DND-41 (cell line): ENCODE results near the gene SCAMP1.

Source experiments
- CTCF ChIP-seq: IDR thresholded peaks from 2 replicates; pipeline ENCODE4 v1.5.1; 2012; ENCODE audit warnings: borderline replicate concordance, low read length, moderate library complexity, mild to moderate bottlenecking; ENCODE audit not compliant: poor library complexity, severe bottlenecking; ENCODE audit errors: extremely low read depth
- EZH2 ChIP-seq: IDR thresholded peaks from 3 replicates; pipeline ENCODE4 v1.6.1; 2012; ENCODE audit warnings: borderline replicate concordance, low read depth, mild to moderate bottlenecking, moderate library complexity, low read length, inconsistent platforms; ENCODE audit not compliant: severe bottlenecking

DNA sequence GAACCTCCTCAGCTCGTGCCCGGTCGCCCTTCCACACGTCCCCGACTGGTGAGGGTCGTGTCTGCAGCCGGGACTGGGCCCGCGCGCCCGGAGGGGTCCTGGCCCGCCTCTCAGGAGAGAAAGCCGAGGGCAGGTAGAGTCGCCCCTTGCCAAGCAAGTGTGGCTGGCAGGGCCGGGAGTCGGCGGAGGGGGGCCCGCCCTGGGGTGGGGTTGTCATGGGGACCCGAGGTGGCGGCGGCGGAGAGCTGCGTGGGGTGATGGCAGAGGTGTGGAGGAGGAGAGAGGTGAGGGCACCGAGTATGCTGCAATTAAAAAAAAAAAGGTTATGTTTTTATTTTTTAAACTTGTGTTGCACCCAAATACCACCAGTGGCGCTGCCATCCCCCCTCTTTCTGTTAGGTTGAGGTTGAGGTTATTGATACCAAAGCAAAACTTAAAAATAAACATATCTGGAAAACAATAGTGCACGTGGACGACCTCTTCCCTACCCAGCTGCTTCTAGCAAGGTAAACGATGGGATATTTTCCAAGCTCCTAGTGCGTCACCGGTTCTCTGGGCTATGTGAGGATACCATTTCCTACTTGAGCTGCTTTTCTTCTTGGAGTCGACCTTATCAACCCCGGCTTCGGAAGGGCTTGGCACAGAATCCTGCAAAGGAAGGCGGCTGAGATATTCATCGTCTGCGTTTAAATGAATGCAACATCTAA, 660 bp downstream of the SCAMP1 start:
- TF ChIP-seq CTCF (peak; percentile 53), EZH2 (no peak)
